WTC11 (cell line): Measurements from ENCODE around the gene CHPF. TPM values are rescaled to one million over a fixed set of nuclear protein-coding genes. Genes with fewer than 3 reads are reported as not detected.

Source experiments
- ATAC-seq: fragments of 200-7000 bp; cut with Tn5 transposase; 2 replicates; pipeline ENCODE4 v1.10.0; 2021; ENCODE audit warnings: mild to moderate bottlenecking, moderate library complexity
- CTCF ChIA-PET: fragments of 300-600 bp; sonication (Branson Sonifier 250); formaldehyde crosslinking; loops from one replicate; lab custom pipeline; 2021; ENCODE audit warnings: antibody characterized with exemption; lab: Charles Lee
- POLR2A ChIA-PET: fragments of 350-600 bp; sonication (Branson Sonifier 250); formaldehyde crosslinking; loops from one replicate; lab custom pipeline; 2021; ENCODE audit warnings: antibody characterized with exemption; lab: Charles Lee
- DNase-seq: peaks from one replicate; pipeline ENCODE4 v3.0.0; 2021; ENCODE audit warnings: low spot score
- H3K27ac Mint-ChIP-seq: 2 replicates; pipeline ENCODE4 v1.8.0; 2021; ENCODE audit warnings: mixed read lengths
- H3K27me3 Mint-ChIP-seq: 2 replicates; pipeline ENCODE4 v1.8.0; 2021; ENCODE audit warnings: low read depth, mild to moderate bottlenecking, moderate library complexity, mixed read lengths
- H3K36me3 Mint-ChIP-seq: 2 replicates; pipeline ENCODE4 v1.8.0; 2021; ENCODE audit warnings: mixed read lengths
- H3K4me1 Mint-ChIP-seq: 2 replicates; pipeline ENCODE4 v1.8.0; 2022; ENCODE audit warnings: mixed read lengths
- H3K4me3 Mint-ChIP-seq: 2 replicates; pipeline ENCODE4 v1.8.0; 2021; ENCODE audit warnings: mild to moderate bottlenecking, moderate library complexity, mixed read lengths
- H3K9me3 Mint-ChIP-seq: 2 replicates; pipeline ENCODE4 v1.8.0; 2021; ENCODE audit warnings: mixed read lengths
- CREM ChIP-seq: sonication (generic); formaldehyde crosslinking; IDR thresholded peaks from 2 replicates; pipeline ENCODE4 v1.8.1; 2022; ENCODE audit warnings: mild to moderate bottlenecking, missing genetic modification reagents, moderate library complexity
- EMX1 ChIP-seq: fragments of 250-450 bp; sonication (Bioruptor Pico); IDR thresholded peaks from 2 replicates; pipeline ENCODE4 v1.8.0; 2021; ENCODE audit warnings: mild to moderate bottlenecking
- ESRRA ChIP-seq: sonication (generic); formaldehyde crosslinking; IDR thresholded peaks from 2 replicates; pipeline ENCODE4 v1.8.1; 2022; ENCODE audit warnings: mild to moderate bottlenecking, missing genetic modification reagents, borderline replicate concordance
- ETV6 ChIP-seq: sonication (generic); formaldehyde crosslinking; IDR thresholded peaks from 2 replicates; pipeline ENCODE4 v1.8.1; 2022; ENCODE audit warnings: mild to moderate bottlenecking, missing genetic modification reagents
- FOXP1 ChIP-seq: sonication (generic); formaldehyde crosslinking; IDR thresholded peaks from 2 replicates; pipeline ENCODE4 v1.8.0; 2022; ENCODE audit warnings: missing genetic modification reagents, mild to moderate bottlenecking, moderate library complexity, borderline replicate concordance
- GTF2I ChIP-seq: fragments of 250-450 bp; sonication (Bioruptor Pico); conservative IDR thresholded peaks from 2 replicates; pipeline ENCODE4 v1.4.0; 2021; ENCODE audit warnings: mild to moderate bottlenecking
- KAT7 ChIP-seq: sonication (generic); formaldehyde crosslinking; IDR thresholded peaks from 2 replicates; pipeline ENCODE4 v1.8.1; 2023; ENCODE audit warnings: missing genetic modification reagents, mild to moderate bottlenecking, borderline replicate concordance
- NFATC4 ChIP-seq: fragments of 250-450 bp; sonication (Bioruptor Pico); IDR thresholded peaks from 2 replicates; pipeline ENCODE4 v1.9.0; 2021; ENCODE audit warnings: mild to moderate bottlenecking
- NFYB ChIP-seq: sonication (generic); formaldehyde crosslinking; conservative IDR thresholded peaks from 2 replicates; pipeline ENCODE4 v1.8.0; 2022; ENCODE audit warnings: low read depth, missing genetic modification reagents
- NR3C1 ChIP-seq: sonication (generic); formaldehyde crosslinking; conservative IDR thresholded peaks from 2 replicates; pipeline ENCODE4 v1.8.1; 2023; ENCODE audit warnings: low read depth, mild to moderate bottlenecking, missing genetic modification reagents
- RELA ChIP-seq: sonication (generic); formaldehyde crosslinking; IDR thresholded peaks from 2 replicates; pipeline ENCODE4 v1.8.1; 2022; ENCODE audit warnings: missing genetic modification reagents, mild to moderate bottlenecking, borderline replicate concordance
- ZNF219 ChIP-seq: sonication (generic); formaldehyde crosslinking; IDR thresholded peaks from 2 replicates; pipeline ENCODE4 v1.8.0; 2023; ENCODE audit warnings: missing genetic modification reagents, mild to moderate bottlenecking, borderline replicate concordance
- total RNA-seq: library from RNA; stranded (reverse); gene quantifications from 3 replicates; pipeline ENCODE4 v1.2.3, GENCODE V29; 2021
- TF ChIP-seq, protein P1 (sequence below): fragments of 250-450 bp; sonication (Bioruptor Pico); IDR thresholded peaks from 2 replicates; pipeline ENCODE4 v1.9.0; 2021; ENCODE audit warnings: moderate library complexity, mild to moderate bottlenecking, inconsistent platforms, borderline replicate concordance
- TF ChIP-seq, protein P2 (sequence below): sonication (generic); formaldehyde crosslinking; IDR thresholded peaks from 2 replicates; pipeline ENCODE4 v1.8.1; 2023; ENCODE audit warnings: mild to moderate bottlenecking, missing genetic modification reagents
- TF ChIP-seq, protein P3 (sequence below): fragments of 200-600 bp; IDR thresholded peaks from 2 replicates; pipeline ENCODE4 v1.8.0; 2022; ENCODE audit warnings: antibody characterized with exemption
- TF ChIP-seq, protein P4 (sequence below): sonication (generic); formaldehyde crosslinking; IDR thresholded peaks from 2 replicates; pipeline ENCODE4 v1.8.0; 2022; ENCODE audit warnings: mild to moderate bottlenecking, missing genetic modification reagents
- TF ChIP-seq, protein P5 (sequence below): sonication (generic); formaldehyde crosslinking; IDR thresholded peaks from 2 replicates; pipeline ENCODE4 v1.8.1; 2023; ENCODE audit warnings: mild to moderate bottlenecking, missing genetic modification reagents, borderline replicate concordance
- TF ChIP-seq, protein P6 (sequence below): sonication (generic); formaldehyde crosslinking; IDR thresholded peaks from 2 replicates; pipeline ENCODE4 v1.8.1; 2022; ENCODE audit warnings: low read depth, missing genetic modification reagents, borderline replicate concordance

Gene CHPF
- total RNA-seq, 1 experiment from 2014 or later: 97.0 TPM

DNA sequence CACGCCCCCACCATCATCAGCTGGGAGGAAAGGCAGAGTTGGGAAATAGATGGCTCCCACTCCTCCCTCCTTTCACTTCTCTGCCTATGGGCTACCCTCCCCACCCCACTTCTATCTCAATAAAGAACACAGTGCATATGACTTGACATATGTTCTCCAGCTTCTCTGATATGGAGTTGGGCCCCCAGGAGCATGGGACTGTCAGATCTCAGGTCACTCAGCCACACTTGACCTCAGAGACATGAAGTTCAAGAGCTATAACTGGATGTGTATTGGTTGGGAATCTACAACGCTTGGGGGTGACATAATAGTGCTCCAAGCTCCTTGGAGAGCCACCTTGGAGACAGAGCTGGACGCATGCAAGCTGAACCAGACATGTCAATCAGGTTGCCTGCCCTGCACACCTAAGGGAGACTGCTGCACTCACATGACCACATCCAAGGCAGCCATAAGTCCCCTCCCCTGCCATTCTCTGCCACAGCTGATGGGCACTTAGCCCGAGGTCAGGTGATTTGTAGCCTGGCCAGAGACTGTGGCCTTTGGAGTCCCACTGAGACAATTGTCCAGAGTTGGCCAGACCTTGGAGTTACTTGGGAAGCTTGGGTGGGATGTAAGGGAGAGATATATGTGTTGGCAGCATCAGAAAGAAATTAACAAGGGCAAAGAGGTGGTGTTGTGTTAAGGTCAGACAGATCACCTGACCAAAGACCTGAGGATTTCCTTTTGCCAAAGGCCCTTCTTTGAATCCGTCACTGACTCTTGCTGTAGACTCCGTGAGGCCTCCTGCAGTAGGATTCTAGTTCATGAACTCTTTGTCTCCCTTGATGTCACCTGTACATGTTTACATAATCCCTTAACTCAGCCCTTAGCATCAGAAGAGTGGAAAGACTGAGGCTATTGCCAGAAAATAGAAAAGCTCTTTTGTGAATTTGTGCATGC is 32.2 kb upstream of the CHPF start:
- Mint-ChIP-seq H3K4me3 (no peak overlapping the region), H3K27me3 (peaks cover 26% of the 10 kb centered on the region), H3K27ac (no peak overlapping the region), H3K9me3 (no peaks in the 10 kb centered on the region), H3K36me3 (no peaks in the 10 kb centered on the region), H3K4me1 (peaks cover 60% of the 10 kb centered on the region)
- DNase-seq (no peak), ATAC-seq (no peak)
- POLR2A ChIA-PET: interaction anchor here (1.0 kb wide), 1 partner anchor 90 kb away, joined by 3 read pairs; no protein-coding TSS in a partner anchor
- CTCF ChIA-PET: interaction anchor here (0.9 to 4.9 kb wide), 5 partner anchors 15 to 46 kb away, joined by 3 to 44 read pairs (median 4); no protein-coding TSS in a partner anchor
- no peak for TF ChIP-seq RELA (CRISPR knock-in tag)
- no peak for TF ChIP-seq NFATC4 (CRISPR knock-in tag)
- TF ChIP-seq CREM (CRISPR knock-in tag): no peak
- TF ChIP-seq EMX1 (CRISPR knock-in tag): no peak
- TF ChIP-seq NR3C1 (CRISPR knock-in tag): no peak

DNA sequence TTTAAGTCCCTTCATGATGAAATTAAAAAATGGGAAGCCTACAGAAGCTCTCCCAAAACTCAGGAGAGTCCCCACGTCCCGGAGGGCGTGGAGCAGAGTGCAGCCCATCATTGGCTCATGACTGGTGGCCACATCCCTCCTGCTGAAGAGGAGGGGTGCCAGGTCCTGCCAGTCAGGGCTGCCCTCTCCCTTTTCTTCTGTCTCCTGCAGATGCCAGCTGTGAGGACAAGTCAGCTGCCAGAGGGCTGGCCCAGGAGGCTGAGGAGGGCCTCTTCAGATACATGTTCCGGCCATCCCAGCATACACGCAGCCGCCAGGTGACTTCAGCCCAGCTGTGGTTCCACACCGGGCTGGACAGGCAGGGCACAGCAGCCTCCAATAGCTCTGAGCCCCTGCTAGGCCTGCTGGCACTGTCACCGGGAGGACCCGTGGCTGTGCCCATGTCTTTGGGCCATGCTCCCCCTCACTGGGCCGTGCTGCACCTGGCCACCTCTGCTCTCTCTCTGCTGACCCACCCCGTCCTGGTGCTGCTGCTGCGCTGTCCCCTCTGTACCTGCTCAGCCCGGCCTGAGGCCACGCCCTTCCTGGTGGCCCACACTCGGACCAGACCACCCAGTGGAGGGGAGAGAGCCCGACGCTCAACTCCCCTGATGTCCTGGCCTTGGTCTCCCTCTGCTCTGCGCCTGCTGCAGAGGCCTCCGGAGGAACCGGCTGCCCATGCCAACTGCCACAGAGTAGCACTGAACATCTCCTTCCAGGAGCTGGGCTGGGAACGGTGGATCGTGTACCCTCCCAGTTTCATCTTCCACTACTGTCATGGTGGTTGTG is 31.1 kb upstream of the CHPF start:
- ChIA-PET POLR2A (no interaction called here), CTCF (interaction anchor here (0.9 to 4.8 kb wide), 2 partner anchors 14 to 21 kb away, joined by 3 to 66 read pairs; no protein-coding TSS in a partner anchor)
- Mint-ChIP-seq H3K27ac (no peak overlapping the region; the same call in 1 of the 2 replicates), H3K4me1 (peaks cover 65% of the 10 kb centered on the region), H3K27me3 (peaks cover 30% of the 10 kb centered on the region), H3K36me3 (peaks cover 3% of the 10 kb centered on the region), H3K9me3 (no peaks in the 10 kb centered on the region), H3K4me3 (no peak overlapping the region)
- ATAC-seq (no peak), DNase-seq (no peak)
- TF ChIP-seq ZNF219 (no peak), ESRRA (no peak), KAT7 (CRISPR knock-in tag) (no peak), NFYB (CRISPR knock-in tag) (no peak), GTF2I (CRISPR knock-in tag) (no peak), ETV6 (no peak), FOXP1 (CRISPR knock-in tag) (no peak)
- TF ChIP-seq, protein P1, sequence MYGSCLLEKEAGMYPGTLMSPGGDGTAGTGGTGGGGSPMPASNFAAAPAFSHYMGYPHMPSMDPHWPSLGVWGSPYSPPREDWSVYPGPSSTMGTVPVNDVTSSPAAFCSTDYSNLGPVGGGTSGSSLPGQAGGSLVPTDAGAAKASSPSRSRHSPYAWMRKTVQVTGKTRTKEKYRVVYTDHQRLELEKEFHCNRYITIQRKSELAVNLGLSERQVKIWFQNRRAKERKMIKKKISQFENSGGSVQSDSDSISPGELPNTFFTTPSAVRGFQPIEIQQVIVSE: no peak
- TF ChIP-seq, protein P2, sequence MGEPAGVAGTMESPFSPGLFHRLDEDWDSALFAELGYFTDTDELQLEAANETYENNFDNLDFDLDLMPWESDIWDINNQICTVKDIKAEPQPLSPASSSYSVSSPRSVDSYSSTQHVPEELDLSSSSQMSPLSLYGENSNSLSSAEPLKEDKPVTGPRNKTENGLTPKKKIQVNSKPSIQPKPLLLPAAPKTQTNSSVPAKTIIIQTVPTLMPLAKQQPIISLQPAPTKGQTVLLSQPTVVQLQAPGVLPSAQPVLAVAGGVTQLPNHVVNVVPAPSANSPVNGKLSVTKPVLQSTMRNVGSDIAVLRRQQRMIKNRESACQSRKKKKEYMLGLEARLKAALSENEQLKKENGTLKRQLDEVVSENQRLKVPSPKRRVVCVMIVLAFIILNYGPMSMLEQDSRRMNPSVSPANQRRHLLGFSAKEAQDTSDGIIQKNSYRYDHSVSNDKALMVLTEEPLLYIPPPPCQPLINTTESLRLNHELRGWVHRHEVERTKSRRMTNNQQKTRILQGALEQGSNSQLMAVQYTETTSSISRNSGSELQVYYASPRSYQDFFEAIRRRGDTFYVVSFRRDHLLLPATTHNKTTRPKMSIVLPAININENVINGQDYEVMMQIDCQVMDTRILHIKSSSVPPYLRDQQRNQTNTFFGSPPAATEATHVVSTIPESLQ (CRISPR knock-in tag): no peak
- TF ChIP-seq, protein P3, sequence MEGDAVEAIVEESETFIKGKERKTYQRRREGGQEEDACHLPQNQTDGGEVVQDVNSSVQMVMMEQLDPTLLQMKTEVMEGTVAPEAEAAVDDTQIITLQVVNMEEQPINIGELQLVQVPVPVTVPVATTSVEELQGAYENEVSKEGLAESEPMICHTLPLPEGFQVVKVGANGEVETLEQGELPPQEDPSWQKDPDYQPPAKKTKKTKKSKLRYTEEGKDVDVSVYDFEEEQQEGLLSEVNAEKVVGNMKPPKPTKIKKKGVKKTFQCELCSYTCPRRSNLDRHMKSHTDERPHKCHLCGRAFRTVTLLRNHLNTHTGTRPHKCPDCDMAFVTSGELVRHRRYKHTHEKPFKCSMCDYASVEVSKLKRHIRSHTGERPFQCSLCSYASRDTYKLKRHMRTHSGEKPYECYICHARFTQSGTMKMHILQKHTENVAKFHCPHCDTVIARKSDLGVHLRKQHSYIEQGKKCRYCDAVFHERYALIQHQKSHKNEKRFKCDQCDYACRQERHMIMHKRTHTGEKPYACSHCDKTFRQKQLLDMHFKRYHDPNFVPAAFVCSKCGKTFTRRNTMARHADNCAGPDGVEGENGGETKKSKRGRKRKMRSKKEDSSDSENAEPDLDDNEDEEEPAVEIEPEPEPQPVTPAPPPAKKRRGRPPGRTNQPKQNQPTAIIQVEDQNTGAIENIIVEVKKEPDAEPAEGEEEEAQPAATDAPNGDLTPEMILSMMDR: no peak
- TF ChIP-seq, protein P4, sequence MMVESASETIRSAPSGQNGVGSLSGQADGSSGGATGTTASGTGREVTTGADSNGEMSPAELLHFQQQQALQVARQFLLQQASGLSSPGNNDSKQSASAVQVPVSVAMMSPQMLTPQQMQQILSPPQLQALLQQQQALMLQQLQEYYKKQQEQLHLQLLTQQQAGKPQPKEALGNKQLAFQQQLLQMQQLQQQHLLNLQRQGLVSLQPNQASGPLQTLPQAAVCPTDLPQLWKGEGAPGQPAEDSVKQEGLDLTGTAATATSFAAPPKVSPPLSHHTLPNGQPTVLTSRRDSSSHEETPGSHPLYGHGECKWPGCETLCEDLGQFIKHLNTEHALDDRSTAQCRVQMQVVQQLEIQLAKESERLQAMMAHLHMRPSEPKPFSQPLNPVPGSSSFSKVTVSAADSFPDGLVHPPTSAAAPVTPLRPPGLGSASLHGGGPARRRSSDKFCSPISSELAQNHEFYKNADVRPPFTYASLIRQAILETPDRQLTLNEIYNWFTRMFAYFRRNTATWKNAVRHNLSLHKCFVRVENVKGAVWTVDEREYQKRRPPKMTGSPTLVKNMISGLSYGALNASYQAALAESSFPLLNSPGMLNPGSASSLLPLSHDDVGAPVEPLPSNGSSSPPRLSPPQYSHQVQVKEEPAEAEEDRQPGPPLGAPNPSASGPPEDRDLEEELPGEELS (CRISPR knock-in tag): no peak
- TF ChIP-seq, protein P5, sequence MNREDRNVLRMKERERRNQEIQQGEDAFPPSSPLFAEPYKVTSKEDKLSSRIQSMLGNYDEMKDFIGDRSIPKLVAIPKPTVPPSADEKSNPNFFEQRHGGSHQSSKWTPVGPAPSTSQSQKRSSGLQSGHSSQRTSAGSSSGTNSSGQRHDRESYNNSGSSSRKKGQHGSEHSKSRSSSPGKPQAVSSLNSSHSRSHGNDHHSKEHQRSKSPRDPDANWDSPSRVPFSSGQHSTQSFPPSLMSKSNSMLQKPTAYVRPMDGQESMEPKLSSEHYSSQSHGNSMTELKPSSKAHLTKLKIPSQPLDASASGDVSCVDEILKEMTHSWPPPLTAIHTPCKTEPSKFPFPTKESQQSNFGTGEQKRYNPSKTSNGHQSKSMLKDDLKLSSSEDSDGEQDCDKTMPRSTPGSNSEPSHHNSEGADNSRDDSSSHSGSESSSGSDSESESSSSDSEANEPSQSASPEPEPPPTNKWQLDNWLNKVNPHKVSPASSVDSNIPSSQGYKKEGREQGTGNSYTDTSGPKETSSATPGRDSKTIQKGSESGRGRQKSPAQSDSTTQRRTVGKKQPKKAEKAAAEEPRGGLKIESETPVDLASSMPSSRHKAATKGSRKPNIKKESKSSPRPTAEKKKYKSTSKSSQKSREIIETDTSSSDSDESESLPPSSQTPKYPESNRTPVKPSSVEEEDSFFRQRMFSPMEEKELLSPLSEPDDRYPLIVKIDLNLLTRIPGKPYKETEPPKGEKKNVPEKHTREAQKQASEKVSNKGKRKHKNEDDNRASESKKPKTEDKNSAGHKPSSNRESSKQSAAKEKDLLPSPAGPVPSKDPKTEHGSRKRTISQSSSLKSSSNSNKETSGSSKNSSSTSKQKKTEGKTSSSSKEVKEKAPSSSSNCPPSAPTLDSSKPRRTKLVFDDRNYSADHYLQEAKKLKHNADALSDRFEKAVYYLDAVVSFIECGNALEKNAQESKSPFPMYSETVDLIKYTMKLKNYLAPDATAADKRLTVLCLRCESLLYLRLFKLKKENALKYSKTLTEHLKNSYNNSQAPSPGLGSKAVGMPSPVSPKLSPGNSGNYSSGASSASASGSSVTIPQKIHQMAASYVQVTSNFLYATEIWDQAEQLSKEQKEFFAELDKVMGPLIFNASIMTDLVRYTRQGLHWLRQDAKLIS (CRISPR knock-in tag): no peak
- TF ChIP-seq, protein P6, sequence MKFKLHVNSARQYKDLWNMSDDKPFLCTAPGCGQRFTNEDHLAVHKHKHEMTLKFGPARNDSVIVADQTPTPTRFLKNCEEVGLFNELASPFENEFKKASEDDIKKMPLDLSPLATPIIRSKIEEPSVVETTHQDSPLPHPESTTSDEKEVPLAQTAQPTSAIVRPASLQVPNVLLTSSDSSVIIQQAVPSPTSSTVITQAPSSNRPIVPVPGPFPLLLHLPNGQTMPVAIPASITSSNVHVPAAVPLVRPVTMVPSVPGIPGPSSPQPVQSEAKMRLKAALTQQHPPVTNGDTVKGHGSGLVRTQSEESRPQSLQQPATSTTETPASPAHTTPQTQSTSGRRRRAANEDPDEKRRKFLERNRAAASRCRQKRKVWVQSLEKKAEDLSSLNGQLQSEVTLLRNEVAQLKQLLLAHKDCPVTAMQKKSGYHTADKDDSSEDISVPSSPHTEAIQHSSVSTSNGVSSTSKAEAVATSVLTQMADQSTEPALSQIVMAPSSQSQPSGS (CRISPR knock-in tag): no peak
